Iris pigment epithelial cell (primary cell): ENCODE data around the gene DIPK1B.

Experiments
- DNase-seq: peaks from one replicate; pipeline ENCODE4 v3.0.0-alpha.2; 2011; ENCODE audit warnings: low read depth

The DIPK1B gene

GRCh38 chr9:136673088-136673974 is 39.0 kb upstream of the DIPK1B start:
- no peak for DNase-seq

GRCh38 chr9:136673975-136674785 is 38.2 kb upstream of the DIPK1B start:
- DNase-seq, result no peak

- no peak for DNase-seq
Measured at GRCh38 chr9:136674786-136675349, 37.5 kb upstream of the DIPK1B start.

- DNase-seq, result no peak
Measured at GRCh38 chr9:136675477-136676296, 36.7 kb upstream of the DIPK1B start.

- no peak for DNase-seq
Measured at GRCh38 chr9:136676297-136676794, 36.0 kb upstream of the DIPK1B start.

- no peak for DNase-seq
Measured at GRCh38 chr9:136676920-136677686, 35.3 kb upstream of the DIPK1B start.

- no peak for DNase-seq
Measured at GRCh38 chr9:136678034-136678433, 34.3 kb upstream of the DIPK1B start.

- DNase-seq, result no peak
Measured at GRCh38 chr9:136678624-136679023, 33.7 kb upstream of the DIPK1B start.

GRCh38 chr9:136679431-136679941 is 32.9 kb upstream of the DIPK1B start:
- DNase-seq, result no peak

- DNase-seq, result no peak
Measured at GRCh38 chr9:136681029-136681428, 31.3 kb upstream of the DIPK1B start.

- no peak for DNase-seq
Measured at GRCh38 chr9:136681945-136682699, 30.2 kb upstream of the DIPK1B start.

- DNase-seq, result no peak
Measured at GRCh38 chr9:136682710-136683109, 29.7 kb upstream of the DIPK1B start.

- DNase-seq, result no peak
Measured at GRCh38 chr9:136683173-136683745, 29.1 kb upstream of the DIPK1B start.

- DNase-seq, result no peak
Measured at GRCh38 chr9:136683755-136684154, 28.6 kb upstream of the DIPK1B start.

- DNase-seq, result no peak
Measured at GRCh38 chr9:136684339-136684738, 28.0 kb upstream of the DIPK1B start.

- no peak for DNase-seq
Measured at GRCh38 chr9:136684799-136685198, 27.6 kb upstream of the DIPK1B start.

- DNase-seq, result no peak
Measured at GRCh38 chr9:136685216-136685615, 27.2 kb upstream of the DIPK1B start.

GRCh38 chr9:136685790-136686533 is 26.4 kb upstream of the DIPK1B start:
- peak; percentile 20 for DNase-seq

GRCh38 chr9:136686534-136686793 is 25.9 kb upstream of the DIPK1B start:
- no peak for DNase-seq
